ENCODE measurements around the gene GRIK4.

The GRIK4 gene

DNA sequence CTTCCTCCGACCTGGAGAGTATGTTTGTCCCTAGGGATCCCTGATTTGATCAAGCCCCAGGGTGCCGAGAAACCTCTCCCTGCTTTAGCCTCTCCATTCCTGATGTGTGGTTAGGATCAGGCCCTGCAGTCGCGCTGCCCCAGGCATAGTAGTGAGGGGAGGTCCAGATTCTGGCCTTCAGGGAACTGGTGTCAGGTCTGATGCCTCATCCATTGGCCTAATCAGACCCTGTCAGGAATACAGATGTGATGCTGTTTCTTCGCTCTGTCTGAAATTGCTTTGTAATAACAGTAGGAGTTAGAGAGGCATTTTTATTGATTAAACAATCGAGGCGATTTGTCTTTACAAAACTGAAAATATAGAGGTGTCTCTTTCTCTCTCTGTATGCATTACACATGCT lies 75.2 kb downstream of the GRIK4 start:
- Histone ChIP-seq H3K4me1 (ENCODE audit: control insufficient read depth in 2 of 2, insufficient read depth in 2 of 2, low read length in 2 of 2) (no peaks in the 10 kb centered on the region), H3K4me3 (ENCODE audit: low read length in 2 of 2) (no peak overlapping the region), H3K9ac (ENCODE audit: low read depth in 1 of 2, low read length in 2 of 2) (no peak overlapping the region), H3K9me3 (ENCODE audit: control insufficient read depth in 2 of 2, low read length in 2 of 2) (no peaks in the 10 kb centered on the region), H3K27me3 (ENCODE audit: control insufficient read depth in 2 of 2, insufficient read depth in 2 of 2, low read length in 2 of 2) (peaks cover 0 to 3% of the 10 kb centered on the region in 2 donors), H3K36me3 (ENCODE audit: control insufficient read depth in 2 of 2, insufficient read depth in 2 of 2, low read length in 2 of 2) (no peaks in the 10 kb centered on the region), H3K27ac (ENCODE audit: low read depth in 2 of 2, low read length in 2 of 2) (no peak overlapping the region)

GRCh38 chr11:120587299-120587698 lies 75.8 kb downstream of the GRIK4 start:
- Histone ChIP-seq H3K36me3 (ENCODE audit: control insufficient read depth in 2 of 2, insufficient read depth in 2 of 2, low read length in 2 of 2) (no peaks in the 10 kb centered on the region), H3K27me3 (ENCODE audit: control insufficient read depth in 2 of 2, insufficient read depth in 2 of 2, low read length in 2 of 2) (peaks cover 0 to 3% of the 10 kb centered on the region in 2 donors), H3K27ac (ENCODE audit: low read depth in 2 of 2, low read length in 2 of 2) (no peak overlapping the region), H3K9me3 (ENCODE audit: control insufficient read depth in 2 of 2, low read length in 2 of 2) (no peaks in the 10 kb centered on the region), H3K4me1 (ENCODE audit: control insufficient read depth in 2 of 2, insufficient read depth in 2 of 2, low read length in 2 of 2) (no peaks in the 10 kb centered on the region), H3K4me3 (ENCODE audit: low read length in 2 of 2) (no peak overlapping the region), H3K9ac (ENCODE audit: low read depth in 1 of 2, low read length in 2 of 2) (no peak overlapping the region)

DNA sequence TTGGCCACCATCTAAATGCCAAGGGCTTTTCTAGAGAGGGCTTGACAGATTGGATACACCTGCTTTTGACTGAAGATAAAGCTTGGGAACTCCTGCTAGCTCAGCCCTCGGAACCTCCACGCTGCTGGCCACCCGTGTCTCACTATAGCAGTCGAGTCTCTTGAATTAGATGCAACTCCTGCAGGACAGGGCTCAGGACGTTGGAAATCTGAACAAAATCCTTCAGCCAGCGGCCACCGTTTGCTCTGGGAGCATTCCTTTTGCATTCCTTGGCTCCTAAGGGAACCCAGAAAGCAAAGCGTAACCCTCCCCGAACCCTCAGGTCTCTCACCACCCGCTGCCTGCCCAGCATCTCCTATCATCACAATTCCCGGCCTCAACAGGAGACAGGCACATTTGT lies 77.8 kb downstream of the GRIK4 start:
- Histone ChIP-seq H3K9ac (ENCODE audit: low read depth in 1 of 2, low read length in 2 of 2) (no peak overlapping the region), H3K27ac (ENCODE audit: low read depth in 2 of 2, low read length in 2 of 2) (no peak overlapping the region), H3K4me3 (ENCODE audit: low read length in 2 of 2) (no peak overlapping the region), H3K4me1 (ENCODE audit: control insufficient read depth in 2 of 2, insufficient read depth in 2 of 2, low read length in 2 of 2) (no peaks in the 10 kb centered on the region), H3K27me3 (ENCODE audit: control insufficient read depth in 2 of 2, insufficient read depth in 2 of 2, low read length in 2 of 2) (peaks cover 0 to 2% of the 10 kb centered on the region in 2 donors), H3K36me3 (ENCODE audit: control insufficient read depth in 2 of 2, insufficient read depth in 2 of 2, low read length in 2 of 2) (no peaks in the 10 kb centered on the region), H3K9me3 (ENCODE audit: control insufficient read depth in 2 of 2, low read length in 2 of 2) (no peaks in the 10 kb centered on the region)

DNA sequence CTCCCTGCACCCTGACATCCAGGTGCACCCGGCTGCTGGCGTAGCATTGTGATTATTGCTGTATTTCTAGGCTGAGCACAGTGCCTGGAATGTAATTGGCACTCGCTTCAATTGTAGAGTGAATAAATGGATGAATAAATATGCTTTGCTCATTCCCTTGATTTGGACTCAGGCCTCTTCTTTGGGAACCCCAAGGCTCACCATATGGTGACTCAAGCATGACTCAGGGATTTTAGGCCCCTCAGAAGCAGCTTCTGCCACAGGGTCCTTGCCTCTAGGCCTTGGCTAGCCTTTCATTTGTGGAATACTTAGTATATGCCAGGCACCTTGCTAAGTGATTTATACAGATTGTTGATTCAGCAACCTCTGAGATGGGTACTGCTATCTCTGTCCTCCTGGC lies 78.9 kb downstream of the GRIK4 start:
- no peak overlapping the region for H3K4me3 ChIP-seq (ENCODE audit: low read length in 2 of 2)

DNA sequence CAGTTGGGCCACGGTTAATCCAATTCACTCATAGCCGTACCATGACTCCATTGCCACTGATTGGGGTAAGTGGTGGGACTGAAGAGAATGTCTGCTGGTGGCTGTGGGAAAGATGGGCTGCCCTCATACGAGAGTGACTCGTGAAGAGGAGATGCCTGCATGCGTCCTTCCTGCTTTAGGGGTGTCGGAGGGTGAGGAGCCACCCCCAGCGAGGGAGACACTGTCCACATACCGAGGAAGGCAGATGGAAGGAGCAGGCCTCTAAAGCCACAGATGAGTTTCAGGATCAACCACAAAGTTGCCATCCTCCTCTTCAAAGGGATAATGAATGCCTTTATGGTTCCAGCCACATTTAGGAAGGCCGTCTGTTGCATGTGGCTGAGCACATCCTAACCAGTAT lies 83.2 kb downstream of the GRIK4 start:
- no peak overlapping the region for H3K4me3 ChIP-seq (ENCODE audit: low read length in 2 of 2)
- H3K9ac ChIP-seq (ENCODE audit: low read depth in 1 of 2, low read length in 2 of 2) = no peak overlapping the region
- peaks cover 0 to 8% of the 10 kb centered on the region in 2 donors for H3K27me3 ChIP-seq (ENCODE audit: control insufficient read depth in 2 of 2, insufficient read depth in 2 of 2, low read length in 2 of 2)

More for the DNA sequence above, 78.9 kb downstream of the GRIK4 start:
- Histone ChIP-seq H3K9ac (ENCODE audit: low read depth in 1 of 2, low read length in 2 of 2) (no peak overlapping the region), H3K9me3 (ENCODE audit: control insufficient read depth in 2 of 2, low read length in 2 of 2) (no peaks in the 10 kb centered on the region), H3K36me3 (ENCODE audit: control insufficient read depth in 2 of 2, insufficient read depth in 2 of 2, low read length in 2 of 2) (no peaks in the 10 kb centered on the region), H3K4me1 (ENCODE audit: control insufficient read depth in 2 of 2, insufficient read depth in 2 of 2, low read length in 2 of 2) (no peaks in the 10 kb centered on the region), H3K27ac (ENCODE audit: low read depth in 2 of 2, low read length in 2 of 2) (no peak overlapping the region), H3K27me3 (ENCODE audit: control insufficient read depth in 2 of 2, insufficient read depth in 2 of 2, low read length in 2 of 2) (peaks cover 0 to 4% of the 10 kb centered on the region in 2 donors)

DNA sequence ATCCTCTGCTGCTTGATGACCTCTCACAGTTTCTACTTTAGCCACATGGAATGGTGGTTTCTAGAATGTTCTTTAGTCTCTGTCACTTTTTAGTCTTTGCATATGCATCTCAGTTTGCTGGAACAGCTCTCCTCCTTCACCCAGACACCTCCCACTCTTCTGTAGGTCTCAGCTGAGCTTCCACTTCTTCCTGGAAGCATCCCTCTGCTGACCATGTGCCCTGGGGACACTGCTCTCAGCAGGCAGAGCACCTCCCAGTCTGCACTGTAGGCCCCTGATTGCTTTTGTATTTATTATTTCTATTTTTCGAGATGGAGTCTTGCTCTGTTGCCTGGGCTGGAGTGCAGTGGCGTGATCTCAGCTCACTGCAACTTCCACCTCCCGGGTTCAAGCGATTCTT lies 84.0 kb downstream of the GRIK4 start:
- H3K4me3 ChIP-seq (ENCODE audit: low read length in 2 of 2) = no peak overlapping the region
- peaks cover 0 to 8% of the 10 kb centered on the region in 2 donors for H3K27me3 ChIP-seq (ENCODE audit: control insufficient read depth in 2 of 2, insufficient read depth in 2 of 2, low read length in 2 of 2)
- H3K4me1 ChIP-seq (ENCODE audit: control insufficient read depth in 2 of 2, insufficient read depth in 2 of 2, low read length in 2 of 2) = no peaks in the 10 kb centered on the region
- no peaks in the 10 kb centered on the region for H3K36me3 ChIP-seq (ENCODE audit: control insufficient read depth in 2 of 2, insufficient read depth in 2 of 2, low read length in 2 of 2)
- H3K27ac ChIP-seq (ENCODE audit: low read depth in 2 of 2, low read length in 2 of 2) = no peak overlapping the region
- no peak overlapping the region for H3K9ac ChIP-seq (ENCODE audit: low read depth in 1 of 2, low read length in 2 of 2)
- H3K9me3 ChIP-seq (ENCODE audit: control insufficient read depth in 2 of 2, low read length in 2 of 2) = no peaks in the 10 kb centered on the region

More for the DNA sequence above, 83.2 kb downstream of the GRIK4 start:
- no peaks in the 10 kb centered on the region for H3K9me3 ChIP-seq (ENCODE audit: control insufficient read depth in 2 of 2, low read length in 2 of 2)
- no peaks in the 10 kb centered on the region for H3K36me3 ChIP-seq (ENCODE audit: control insufficient read depth in 2 of 2, insufficient read depth in 2 of 2, low read length in 2 of 2)
- no peaks in the 10 kb centered on the region for H3K4me1 ChIP-seq (ENCODE audit: control insufficient read depth in 2 of 2, insufficient read depth in 2 of 2, low read length in 2 of 2)
- no peak overlapping the region for H3K27ac ChIP-seq (ENCODE audit: low read depth in 2 of 2, low read length in 2 of 2)

- Histone ChIP-seq H3K4me3 (ENCODE audit: low read length in 2 of 2) (peak overlapping the region in 1 of 2 donors; percentile 44), H3K27me3 (ENCODE audit: control insufficient read depth in 2 of 2, insufficient read depth in 2 of 2, low read length in 2 of 2) (peaks cover 0 to 8% of the 10 kb centered on the region in 2 donors), H3K4me1 (ENCODE audit: control insufficient read depth in 2 of 2, insufficient read depth in 2 of 2, low read length in 2 of 2) (no peaks in the 10 kb centered on the region), H3K9ac (ENCODE audit: low read depth in 1 of 2, low read length in 2 of 2) (no peak overlapping the region), H3K27ac (ENCODE audit: low read depth in 2 of 2, low read length in 2 of 2) (no peak overlapping the region), H3K9me3 (ENCODE audit: control insufficient read depth in 2 of 2, low read length in 2 of 2) (no peaks in the 10 kb centered on the region), H3K36me3 (ENCODE audit: control insufficient read depth in 2 of 2, insufficient read depth in 2 of 2, low read length in 2 of 2) (no peaks in the 10 kb centered on the region)
Measured at GRCh38 chr11:120597250-120598215, 86.0 kb downstream of the GRIK4 start.

DNA sequence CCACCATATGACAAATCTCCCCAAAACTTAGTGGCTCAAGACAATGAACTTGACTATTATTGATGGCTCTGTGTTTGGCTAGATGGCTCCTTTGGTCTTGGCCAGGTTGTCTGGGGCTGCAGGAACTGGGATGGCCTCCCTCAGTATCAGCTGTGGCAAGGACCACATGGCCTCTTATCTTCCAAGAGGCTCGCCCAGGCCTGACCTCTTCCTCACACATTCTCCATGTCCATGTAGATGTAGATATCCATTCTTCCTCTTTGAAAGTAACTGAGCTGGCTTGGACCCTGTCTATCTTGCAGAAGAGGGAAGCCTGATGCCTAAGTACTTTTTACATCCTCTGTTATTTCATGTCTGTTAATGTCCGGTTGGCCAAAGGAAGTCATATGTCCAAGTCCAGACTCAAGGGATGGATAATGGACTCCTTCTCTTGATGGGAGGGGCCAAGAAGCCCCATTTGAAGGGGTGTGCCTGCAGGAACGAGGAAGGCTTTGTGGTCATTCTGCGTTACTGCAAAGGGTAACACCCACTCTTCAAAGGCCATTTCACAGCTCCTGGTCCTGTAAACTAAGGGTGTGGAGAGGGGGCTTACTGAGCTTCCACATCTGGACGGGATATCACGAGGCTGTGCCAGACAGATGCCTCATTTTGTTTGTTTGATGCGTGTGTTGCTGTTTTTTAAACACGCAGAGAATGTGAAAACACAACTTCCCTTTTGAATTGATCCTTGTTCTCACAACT lies 87.1 kb downstream of the GRIK4 start:
- Histone ChIP-seq H3K4me1 (ENCODE audit: control insufficient read depth in 2 of 2, insufficient read depth in 2 of 2, low read length in 2 of 2) (no peaks in the 10 kb centered on the region), H3K27me3 (ENCODE audit: control insufficient read depth in 2 of 2, insufficient read depth in 2 of 2, low read length in 2 of 2) (peaks cover 0 to 8% of the 10 kb centered on the region in 2 donors), H3K9me3 (ENCODE audit: control insufficient read depth in 2 of 2, low read length in 2 of 2) (no peaks in the 10 kb centered on the region), H3K4me3 (ENCODE audit: low read length in 2 of 2) (no peak overlapping the region), H3K27ac (ENCODE audit: low read depth in 2 of 2, low read length in 2 of 2) (no peak overlapping the region), H3K9ac (ENCODE audit: low read depth in 1 of 2, low read length in 2 of 2) (no peak overlapping the region), H3K36me3 (ENCODE audit: control insufficient read depth in 2 of 2, insufficient read depth in 2 of 2, low read length in 2 of 2) (no peaks in the 10 kb centered on the region)

- Histone ChIP-seq H3K36me3 (ENCODE audit: control insufficient read depth in 2 of 2, insufficient read depth in 2 of 2, low read length in 2 of 2) (no peaks in the 10 kb centered on the region), H3K9ac (ENCODE audit: low read depth in 1 of 2, low read length in 2 of 2) (no peak overlapping the region), H3K4me3 (ENCODE audit: low read length in 2 of 2) (no peak overlapping the region)
Measured at GRCh38 chr11:120599816-120600420, 88.4 kb downstream of the GRIK4 start.

GRCh38 chr11:120601536-120601935 lies 90.0 kb downstream of the GRIK4 start:
- no peaks in the 10 kb centered on the region for H3K9me3 ChIP-seq (ENCODE audit: control insufficient read depth in 2 of 2, low read length in 2 of 2)
- H3K27me3 ChIP-seq (ENCODE audit: control insufficient read depth in 2 of 2, insufficient read depth in 2 of 2, low read length in 2 of 2) = peaks cover 0 to 4% of the 10 kb centered on the region in 2 donors
- H3K9ac ChIP-seq (ENCODE audit: low read depth in 1 of 2, low read length in 2 of 2) = no peak overlapping the region
- H3K4me3 ChIP-seq (ENCODE audit: low read length in 2 of 2) = no peak overlapping the region
- H3K27ac ChIP-seq (ENCODE audit: low read depth in 2 of 2, low read length in 2 of 2) = no peak overlapping the region
- no peaks in the 10 kb centered on the region for H3K4me1 ChIP-seq (ENCODE audit: control insufficient read depth in 2 of 2, insufficient read depth in 2 of 2, low read length in 2 of 2)
- no peaks in the 10 kb centered on the region for H3K36me3 ChIP-seq (ENCODE audit: control insufficient read depth in 2 of 2, insufficient read depth in 2 of 2, low read length in 2 of 2)

More at GRCh38 chr11:120599816-120600420, 88.4 kb downstream of the GRIK4 start:
- H3K4me1 ChIP-seq (ENCODE audit: control insufficient read depth in 2 of 2, insufficient read depth in 2 of 2, low read length in 2 of 2) = no peaks in the 10 kb centered on the region
- no peak overlapping the region for H3K27ac ChIP-seq (ENCODE audit: low read depth in 2 of 2, low read length in 2 of 2)
- peaks cover 0 to 4% of the 10 kb centered on the region in 2 donors for H3K27me3 ChIP-seq (ENCODE audit: control insufficient read depth in 2 of 2, insufficient read depth in 2 of 2, low read length in 2 of 2)
- no peaks in the 10 kb centered on the region for H3K9me3 ChIP-seq (ENCODE audit: control insufficient read depth in 2 of 2, low read length in 2 of 2)

Data from mucosa of rectum (tissue), 2 donors.